Measurements from ENCODE around the gene APOLD1.

DNA sequence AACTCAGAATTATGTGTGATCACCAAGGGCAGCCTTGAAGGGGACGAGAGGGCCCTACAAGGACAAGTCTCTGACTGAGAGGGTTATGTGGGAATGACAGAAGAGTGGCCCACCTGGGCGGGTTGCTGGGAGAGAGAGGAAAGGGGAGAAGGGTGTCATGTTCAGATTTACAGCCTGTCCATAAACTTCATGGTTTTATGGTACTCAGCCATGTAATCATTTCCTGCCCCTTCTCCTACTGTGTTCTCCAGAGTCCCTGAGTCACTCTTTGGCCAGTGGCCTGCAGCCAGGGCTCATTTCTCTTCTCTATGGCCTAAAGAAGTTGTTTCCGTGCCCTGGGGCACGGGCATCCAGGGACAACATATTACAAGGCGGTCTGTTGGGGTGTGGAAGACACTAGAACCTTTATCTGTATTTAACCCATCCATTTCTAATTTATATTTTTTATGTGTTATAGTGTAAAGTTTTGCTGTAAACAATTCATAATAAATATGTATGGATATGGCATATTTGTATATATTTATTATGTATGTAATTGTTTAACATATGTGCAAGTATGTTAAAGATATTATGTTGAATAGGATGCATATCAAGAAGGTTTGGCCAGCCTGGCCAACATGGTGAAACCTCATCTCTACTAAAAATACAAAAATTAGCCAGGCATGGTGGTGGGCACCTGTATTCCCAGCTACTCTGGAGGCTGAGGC is 54.6 kb downstream of the APOLD1 start:
- TF ChIP-seq EP300 (conservative IDR thresholded peaks at IDR 0.05; ENCODE audit: poor library complexity, severe bottlenecking) (no peak), TAF1 (IDR thresholded peaks at IDR 0.05; ENCODE audit: low read depth) (no peak), RAD21 (conservative IDR thresholded peaks at IDR 0.05) (no peak), EZH2 (IDR thresholded peaks at IDR 0.05; ENCODE audit: borderline replicate concordance, insufficient read depth, low read length, poor library complexity, severe bottlenecking) (no peak), POLR2AphosphoS5 (IDR thresholded peaks at IDR 0.05) (no peak)
- TF ChIP-seq, protein P1, sequence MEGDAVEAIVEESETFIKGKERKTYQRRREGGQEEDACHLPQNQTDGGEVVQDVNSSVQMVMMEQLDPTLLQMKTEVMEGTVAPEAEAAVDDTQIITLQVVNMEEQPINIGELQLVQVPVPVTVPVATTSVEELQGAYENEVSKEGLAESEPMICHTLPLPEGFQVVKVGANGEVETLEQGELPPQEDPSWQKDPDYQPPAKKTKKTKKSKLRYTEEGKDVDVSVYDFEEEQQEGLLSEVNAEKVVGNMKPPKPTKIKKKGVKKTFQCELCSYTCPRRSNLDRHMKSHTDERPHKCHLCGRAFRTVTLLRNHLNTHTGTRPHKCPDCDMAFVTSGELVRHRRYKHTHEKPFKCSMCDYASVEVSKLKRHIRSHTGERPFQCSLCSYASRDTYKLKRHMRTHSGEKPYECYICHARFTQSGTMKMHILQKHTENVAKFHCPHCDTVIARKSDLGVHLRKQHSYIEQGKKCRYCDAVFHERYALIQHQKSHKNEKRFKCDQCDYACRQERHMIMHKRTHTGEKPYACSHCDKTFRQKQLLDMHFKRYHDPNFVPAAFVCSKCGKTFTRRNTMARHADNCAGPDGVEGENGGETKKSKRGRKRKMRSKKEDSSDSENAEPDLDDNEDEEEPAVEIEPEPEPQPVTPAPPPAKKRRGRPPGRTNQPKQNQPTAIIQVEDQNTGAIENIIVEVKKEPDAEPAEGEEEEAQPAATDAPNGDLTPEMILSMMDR (IDR thresholded peaks at IDR 0.05; ENCODE audit: poor library complexity, severe bottlenecking), result no peak

Measured in neural cell (in vitro differentiated cells).